Epithelial cell of esophagus (primary cell): ENCODE results near the gene CERT1.

ENCODE experiments used
- DNase-seq: peaks from one replicate; pipeline ENCODE4 v3.0.0; 2010; ENCODE audit warnings: low read depth
- H3K4me3 ChIP-seq: 2 replicates; pipeline ENCODE4 v1.5.1; 2011; ENCODE audit warnings: mild to moderate bottlenecking, low read length, control low read depth
- TF ChIP-seq, protein P1 (sequence below): IDR thresholded peaks from 2 replicates; pipeline ENCODE4 v1.5.1; 2011; ENCODE audit warnings: low read depth, mild to moderate bottlenecking, low read length, control low read depth, inconsistent platforms; ENCODE audit not compliant: insufficient read depth; ENCODE audit errors: missing control alignments

Gene CERT1

GRCh38 chr5:75524071-75524470, 12.6 kb upstream of the CERT1 start:
- DNase-seq = peak; percentile 38
- TF ChIP-seq, protein P1, sequence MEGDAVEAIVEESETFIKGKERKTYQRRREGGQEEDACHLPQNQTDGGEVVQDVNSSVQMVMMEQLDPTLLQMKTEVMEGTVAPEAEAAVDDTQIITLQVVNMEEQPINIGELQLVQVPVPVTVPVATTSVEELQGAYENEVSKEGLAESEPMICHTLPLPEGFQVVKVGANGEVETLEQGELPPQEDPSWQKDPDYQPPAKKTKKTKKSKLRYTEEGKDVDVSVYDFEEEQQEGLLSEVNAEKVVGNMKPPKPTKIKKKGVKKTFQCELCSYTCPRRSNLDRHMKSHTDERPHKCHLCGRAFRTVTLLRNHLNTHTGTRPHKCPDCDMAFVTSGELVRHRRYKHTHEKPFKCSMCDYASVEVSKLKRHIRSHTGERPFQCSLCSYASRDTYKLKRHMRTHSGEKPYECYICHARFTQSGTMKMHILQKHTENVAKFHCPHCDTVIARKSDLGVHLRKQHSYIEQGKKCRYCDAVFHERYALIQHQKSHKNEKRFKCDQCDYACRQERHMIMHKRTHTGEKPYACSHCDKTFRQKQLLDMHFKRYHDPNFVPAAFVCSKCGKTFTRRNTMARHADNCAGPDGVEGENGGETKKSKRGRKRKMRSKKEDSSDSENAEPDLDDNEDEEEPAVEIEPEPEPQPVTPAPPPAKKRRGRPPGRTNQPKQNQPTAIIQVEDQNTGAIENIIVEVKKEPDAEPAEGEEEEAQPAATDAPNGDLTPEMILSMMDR = no peak
- no peak overlapping the region for H3K4me3 ChIP-seq

DNA sequence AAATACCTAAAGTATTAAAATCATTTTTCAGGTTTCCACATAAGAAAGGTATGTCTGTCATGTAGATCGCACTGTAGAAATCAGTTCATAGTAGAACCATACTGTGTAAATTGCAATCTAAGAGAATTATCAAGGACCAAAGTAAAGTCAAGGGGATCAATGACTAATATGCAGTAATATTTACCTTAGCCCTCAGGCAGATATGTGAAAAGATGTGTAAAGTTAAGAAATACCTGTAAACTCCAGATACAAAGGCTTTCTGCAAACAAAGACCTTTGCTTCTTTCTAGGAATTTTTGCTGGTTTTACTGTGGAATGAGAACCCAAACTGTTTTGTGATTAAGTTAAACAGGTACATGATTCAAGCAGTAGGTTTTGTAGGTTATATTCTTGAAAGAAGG, 11.8 kb upstream of the CERT1 start:
- TF ChIP-seq, protein P1 = no peak
- DNase-seq = peak; percentile 74
- no peak overlapping the region for H3K4me3 ChIP-seq

GRCh38 chr5:75522542-75522941, 11.1 kb upstream of the CERT1 start:
- no peak for DNase-seq
- TF ChIP-seq, protein P1 = no peak
- no peak overlapping the region for H3K4me3 ChIP-seq

GRCh38 chr5:75522025-75522424, 10.6 kb upstream of the CERT1 start:
- DNase-seq = no peak

GRCh38 chr5:75521195-75521594, 9.8 kb upstream of the CERT1 start:
- no peak overlapping the region for H3K4me3 ChIP-seq
- TF ChIP-seq, protein P1 = no peak
- no peak for DNase-seq

More at GRCh38 chr5:75522025-75522424, 10.6 kb upstream of the CERT1 start:
- TF ChIP-seq, protein P1 = no peak
- H3K4me3 ChIP-seq = no peak overlapping the region

- TF ChIP-seq, protein P1 = no peak
- no peak overlapping the region for H3K4me3 ChIP-seq
- DNase-seq = no peak
These were observed 8.3 kb upstream of the CERT1 start for GRCh38 chr5:75519761-75520160.

DNA sequence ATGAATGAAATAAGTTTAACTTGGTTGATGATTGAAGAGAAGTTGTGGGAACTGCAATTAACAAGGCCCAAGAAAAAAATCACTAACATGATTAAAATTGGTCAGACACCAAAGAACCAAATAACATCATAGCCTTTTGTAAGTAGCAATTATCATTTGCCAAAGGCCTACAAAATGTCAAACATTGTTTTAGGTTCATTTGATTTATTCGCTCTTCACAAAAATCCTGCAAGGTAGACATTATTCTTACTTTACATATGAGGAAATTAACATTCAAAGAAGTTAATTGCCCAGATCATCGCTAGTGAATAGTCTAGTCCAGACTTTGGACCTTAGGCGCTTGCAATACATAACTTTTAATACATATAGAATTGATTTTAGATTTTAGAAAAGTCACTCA, 2.9 kb upstream of the CERT1 start:
- DNase-seq = no peak
- TF ChIP-seq, protein P1 = no peak
- H3K4me3 ChIP-seq = no peak overlapping the region
